Neural progenitor cell (in vitro differentiated cells): ENCODE measurements around the gene OSTM1. TPM values are rescaled to one million over a fixed set of nuclear protein-coding genes. Genes with fewer than 3 reads are reported as not detected.

Experiments
- DNase-seq: peaks from one replicate; pipeline ENCODE4 v3.0.0-alpha.2; 2016; ENCODE audit warnings: low spot score
- H2AFZ ChIP-seq: fragments of 200-600 bp; sonication (generic); replicated peaks from 2 replicates; pipeline ENCODE4 v1.6.1; 2016; ENCODE audit warnings: antibody characterized with exemption
- H3F3A ChIP-seq: fragments of 200-600 bp; sonication (generic); 2 replicates; pipeline ENCODE4 v1.6.1; 2016; ENCODE audit warnings: antibody characterized with exemption, low read depth
- H3K27ac ChIP-seq: fragments of 200-600 bp; sonication (generic); 2 replicates; pipeline ENCODE4 v1.5.1; 2016; ENCODE audit warnings: mild to moderate bottlenecking
- H3K27me3 ChIP-seq: fragments of 200-600 bp; sonication (generic); 2 replicates; pipeline ENCODE4 v1.6.1; 2016; ENCODE audit warnings: mild to moderate bottlenecking, moderate library complexity
- H3K36me3 ChIP-seq: fragments of 200-600 bp; sonication (generic); 2 replicates; pipeline ENCODE4 v1.5.1; 2016
- H3K4me1 ChIP-seq: fragments of 200-600 bp; sonication (generic); 2 replicates; pipeline ENCODE4 v1.6.1; 2016; ENCODE audit warnings: mixed run types
- H3K4me2 ChIP-seq: fragments of 200-600 bp; sonication (generic); 2 replicates; pipeline ENCODE4 v1.6.1; 2016
- H3K4me3 ChIP-seq: fragments of 200-600 bp; sonication (generic); 2 replicates; pipeline ENCODE4 v1.5.1; 2016
- H3K79me2 ChIP-seq: fragments of 200-600 bp; sonication (generic); 2 replicates; pipeline ENCODE4 v1.6.1; 2016; ENCODE audit warnings: low read depth
- H3K9ac ChIP-seq: fragments of 200-600 bp; sonication (generic); 2 replicates; pipeline ENCODE4 v1.6.1; 2016
- H3K9me3 ChIP-seq: fragments of 200-600 bp; sonication (generic); 2 replicates; pipeline ENCODE4 v1.5.1; 2016; ENCODE audit warnings: low read depth
- H4K20me1 ChIP-seq: fragments of 200-600 bp; sonication (generic); 2 replicates; pipeline ENCODE4 v1.6.1; 2016; ENCODE audit warnings: low read depth
- H3K27ac Mint-ChIP-seq: 3 replicates; pipeline ENCODE4 v1.8.0; 2021; ENCODE audit warnings: mixed read lengths
- H3K27me3 Mint-ChIP-seq: 2 replicates; pipeline ENCODE4 v1.8.0; 2022; ENCODE audit warnings: low read depth, mild to moderate bottlenecking, inconsistent platforms, moderate library complexity, mixed read lengths; ENCODE audit not compliant: insufficient read depth
- H3K36me3 Mint-ChIP-seq: 3 replicates; pipeline ENCODE4 v1.8.0; 2021; ENCODE audit warnings: mixed read lengths
- H3K4me1 Mint-ChIP-seq: 3 replicates; pipeline ENCODE4 v1.8.0; 2021; ENCODE audit warnings: mixed read lengths
- H3K4me3 Mint-ChIP-seq: 3 replicates; pipeline ENCODE4 v1.8.0; 2021; ENCODE audit warnings: mild to moderate bottlenecking, moderate library complexity, mixed read lengths
- H3K9me3 Mint-ChIP-seq: 3 replicates; pipeline ENCODE4 v1.8.0; 2020; ENCODE audit warnings: mixed read lengths
- CTCF ChIP-seq: fragments of 200-600 bp; sonication (generic); IDR thresholded peaks from 2 replicates; pipeline ENCODE4 v1.5.1; 2017; ENCODE audit warnings: antibody characterized with exemption, mild to moderate bottlenecking
- EZH2 ChIP-seq: fragments of 200-600 bp; sonication (generic); IDR thresholded peaks from 2 replicates; pipeline ENCODE4 v1.6.1; 2017; ENCODE audit warnings: antibody characterized with exemption, mild to moderate bottlenecking, moderate library complexity
- EZH2phosphoT487 ChIP-seq: fragments of 200-600 bp; sonication (generic); IDR thresholded peaks from 2 replicates; pipeline ENCODE4 v1.6.1; 2017; ENCODE audit warnings: antibody characterized with exemption
- total RNA-seq: library from RNA; depleted of rRNA; stranded (reverse); fragments of >200 nt; gene quantifications from 2 replicates; pipeline ENCODE4 v1.2.3, GENCODE V29; 2015; ENCODE audit warnings: low replicate concordance

The OSTM1 gene
- total RNA-seq, 1 donor from 2014 or later = 42.8 TPM

GRCh38 chr6:108116546-108117426, 42.2 kb upstream of the OSTM1 start:
- H3K4me1 ChIP-seq = peaks cover 47% of the 10 kb centered on the region
- no peak overlapping the region for H2AFZ ChIP-seq
- no peak overlapping the region for H3K9ac ChIP-seq
- no peaks in the 10 kb centered on the region for H3K36me3 ChIP-seq
- H3K27me3 ChIP-seq = peaks cover 100% of the 10 kb centered on the region
- H3K4me2 ChIP-seq = peak overlapping the region; percentile 81
- peaks cover 43% of the 10 kb centered on the region for H3F3A ChIP-seq
- peaks cover 64% of the 10 kb centered on the region for H4K20me1 ChIP-seq
- Mint-ChIP-seq H3K4me3 (peak overlapping the region; percentile 79), H3K27me3 (peaks cover 77% of the 10 kb centered on the region), H3K9me3 (no peaks in the 10 kb centered on the region), H3K36me3 (no peaks in the 10 kb centered on the region), H3K4me1 (peaks cover 57% of the 10 kb centered on the region), H3K27ac (no peak overlapping the region)
- no peak overlapping the region for H3K4me3 ChIP-seq
- DNase-seq = peak; percentile 58
- H3K9me3 ChIP-seq = no peaks in the 10 kb centered on the region
- no peak for TF ChIP-seq CTCF
- TF ChIP-seq EZH2phosphoT487 = peak; percentile 68
- no peak overlapping the region for H3K27ac ChIP-seq
- H3K79me2 ChIP-seq = no peaks in the 10 kb centered on the region

DNA sequence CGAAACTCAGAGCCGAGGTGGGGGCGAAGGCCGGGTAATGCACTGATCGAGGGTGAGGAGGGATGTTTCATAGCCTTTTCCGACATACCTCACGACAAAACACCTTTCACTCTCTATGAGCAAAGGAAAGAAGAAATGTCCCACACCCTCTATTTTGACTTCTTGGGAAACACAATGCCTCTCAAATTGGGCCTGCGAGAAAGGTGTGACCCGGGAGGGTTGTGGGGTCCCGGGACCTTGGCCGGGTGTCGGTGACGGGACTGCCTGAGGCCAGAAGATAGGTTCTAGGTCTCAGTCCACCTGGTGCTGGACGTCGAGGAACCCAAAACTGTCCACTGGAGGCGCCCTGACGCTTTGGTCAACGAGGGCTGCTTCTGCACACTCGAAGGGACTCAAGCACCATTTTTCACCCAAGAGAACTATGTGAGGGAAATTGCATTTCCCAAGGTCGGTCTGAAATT, 41.1 kb upstream of the OSTM1 start:
- TF ChIP-seq EZH2 (no peak), CTCF (peak; percentile 66)
- Mint-ChIP-seq H3K36me3 (no peaks in the 10 kb centered on the region), H3K27ac (no peak overlapping the region), H3K4me3 (peak overlapping the region; percentile 82), H3K27me3 (peaks cover 67% of the 10 kb centered on the region), H3K4me1 (peaks cover 49% of the 10 kb centered on the region), H3K9me3 (no peaks in the 10 kb centered on the region)
- H3K4me1 ChIP-seq = peaks cover 46% of the 10 kb centered on the region
- peaks cover 38% of the 10 kb centered on the region for H3F3A ChIP-seq
- H3K4me2 ChIP-seq = peak overlapping the region; percentile 89
- no peaks in the 10 kb centered on the region for H3K36me3 ChIP-seq
- H3K4me3 ChIP-seq = peak overlapping the region; percentile 48
- no peaks in the 10 kb centered on the region for H3K79me2 ChIP-seq
- DNase-seq = peak; percentile 69
- no peak overlapping the region for H3K9ac ChIP-seq
- no peak overlapping the region for H2AFZ ChIP-seq
- H4K20me1 ChIP-seq = peaks cover 57% of the 10 kb centered on the region
- peaks cover 100% of the 10 kb centered on the region for H3K27me3 ChIP-seq
- no peaks in the 10 kb centered on the region for H3K9me3 ChIP-seq
- no peak overlapping the region for H3K27ac ChIP-seq

GRCh38 chr6:108114841-108115597, 40.5 kb upstream of the OSTM1 start:
- peak; percentile 89 for DNase-seq
- Mint-ChIP-seq H3K4me1 (peaks cover 43% of the 10 kb centered on the region), H3K36me3 (no peaks in the 10 kb centered on the region), H3K27me3 (peaks cover 61% of the 10 kb centered on the region), H3K27ac (no peak overlapping the region), H3K4me3 (peak overlapping the region; percentile 82), H3K9me3 (no peaks in the 10 kb centered on the region)
- Histone ChIP-seq H3K79me2 (no peaks in the 10 kb centered on the region), H3K4me3 (peak overlapping the region; percentile 48), H3K9me3 (no peaks in the 10 kb centered on the region), H3K4me2 (peak overlapping the region; percentile 89), H3K9ac (no peak overlapping the region), H3K4me1 (peaks cover 40% of the 10 kb centered on the region), H3K36me3 (no peaks in the 10 kb centered on the region), H3K27me3 (peaks cover 100% of the 10 kb centered on the region), H3K27ac (no peak overlapping the region), H4K20me1 (peaks cover 50% of the 10 kb centered on the region), H2AFZ (peak overlapping the region; percentile 93), H3F3A (peaks cover 32% of the 10 kb centered on the region)
- TF ChIP-seq CTCF (peak; percentile 44), EZH2 (peak; percentile 88), EZH2phosphoT487 (peak; percentile 49)
